ENCODE results near the gene ATP7B. TPM values are rescaled to one million over a fixed set of nuclear protein-coding genes. Genes with fewer than 3 reads are reported as not detected.

The ATP7B gene
- total RNA-seq, 1 donor from 2014 or later = 19.3 TPM

DNA sequence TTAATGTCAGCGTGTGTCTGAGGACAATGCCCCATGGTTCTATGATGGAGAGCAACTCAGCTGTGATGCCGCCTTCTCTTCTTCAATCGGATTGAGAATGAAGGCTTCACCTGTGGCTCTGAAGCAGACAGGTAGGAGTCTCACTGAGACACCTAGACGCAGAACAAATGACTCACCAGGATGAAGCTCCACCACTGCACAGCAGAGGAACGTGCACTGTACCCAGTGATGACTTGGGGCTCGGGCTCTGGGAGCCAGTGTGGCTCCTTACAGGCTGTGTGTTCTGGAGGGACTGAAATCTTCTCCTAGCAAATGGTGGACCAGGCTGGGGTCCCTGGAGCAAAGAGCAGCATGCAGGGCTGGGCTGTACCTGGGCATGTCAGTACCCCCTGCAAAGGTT is 105.5 kb downstream of the ATP7B start:
- no peak overlapping the region for H3K27ac Mint-ChIP-seq (ENCODE audit: unreplicated experiment)

DNA sequence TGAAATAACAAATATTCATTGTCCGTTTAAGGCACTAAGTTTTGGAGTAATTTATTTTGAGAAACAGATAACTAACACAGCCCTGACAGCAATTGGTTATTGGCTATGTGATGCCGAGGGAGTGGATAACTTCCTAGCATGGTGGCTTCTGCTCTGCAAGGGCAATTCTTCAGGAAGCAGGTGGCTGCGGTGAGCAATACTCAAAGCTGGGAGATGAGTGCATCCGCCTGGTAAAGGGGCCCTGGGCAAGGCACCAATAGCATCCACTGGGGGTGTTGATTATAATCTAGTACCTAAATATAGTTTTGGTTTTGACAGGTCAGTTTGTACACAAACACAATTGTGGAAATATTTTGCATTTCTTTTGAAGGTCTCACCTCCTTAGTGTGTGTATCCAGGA is 108.5 kb downstream of the ATP7B start:
- no peaks in the 10 kb centered on the region for H3K36me3 Mint-ChIP-seq (ENCODE audit: low read depth, unreplicated experiment)
- H3K4me1 Mint-ChIP-seq (ENCODE audit: unreplicated experiment) = no peaks in the 10 kb centered on the region
- TF ChIP-seq, protein P1, sequence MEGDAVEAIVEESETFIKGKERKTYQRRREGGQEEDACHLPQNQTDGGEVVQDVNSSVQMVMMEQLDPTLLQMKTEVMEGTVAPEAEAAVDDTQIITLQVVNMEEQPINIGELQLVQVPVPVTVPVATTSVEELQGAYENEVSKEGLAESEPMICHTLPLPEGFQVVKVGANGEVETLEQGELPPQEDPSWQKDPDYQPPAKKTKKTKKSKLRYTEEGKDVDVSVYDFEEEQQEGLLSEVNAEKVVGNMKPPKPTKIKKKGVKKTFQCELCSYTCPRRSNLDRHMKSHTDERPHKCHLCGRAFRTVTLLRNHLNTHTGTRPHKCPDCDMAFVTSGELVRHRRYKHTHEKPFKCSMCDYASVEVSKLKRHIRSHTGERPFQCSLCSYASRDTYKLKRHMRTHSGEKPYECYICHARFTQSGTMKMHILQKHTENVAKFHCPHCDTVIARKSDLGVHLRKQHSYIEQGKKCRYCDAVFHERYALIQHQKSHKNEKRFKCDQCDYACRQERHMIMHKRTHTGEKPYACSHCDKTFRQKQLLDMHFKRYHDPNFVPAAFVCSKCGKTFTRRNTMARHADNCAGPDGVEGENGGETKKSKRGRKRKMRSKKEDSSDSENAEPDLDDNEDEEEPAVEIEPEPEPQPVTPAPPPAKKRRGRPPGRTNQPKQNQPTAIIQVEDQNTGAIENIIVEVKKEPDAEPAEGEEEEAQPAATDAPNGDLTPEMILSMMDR (IDR thresholded peaks at IDR 0.05; ENCODE audit: unreplicated experiment) = no peak
- no peaks in the 10 kb centered on the region for H3K9me3 Mint-ChIP-seq (ENCODE audit: unreplicated experiment)
- H3K27ac Mint-ChIP-seq (ENCODE audit: unreplicated experiment) = no peak overlapping the region
- no peak for DNase-seq (ENCODE audit: low spot score)
- H3K27me3 Mint-ChIP-seq (ENCODE audit: unreplicated experiment) = peaks cover 6% of the 10 kb centered on the region
- no peak overlapping the region for H3K4me3 Mint-ChIP-seq (ENCODE audit: unreplicated experiment)

More for the DNA sequence above, 105.5 kb downstream of the ATP7B start:
- no peak for DNase-seq (ENCODE audit: low spot score)
- TF ChIP-seq, protein P1 (IDR thresholded peaks at IDR 0.05; ENCODE audit: unreplicated experiment) = no peak
- Mint-ChIP-seq H3K9me3 (ENCODE audit: unreplicated experiment) (no peaks in the 10 kb centered on the region), H3K36me3 (ENCODE audit: low read depth, unreplicated experiment) (no peaks in the 10 kb centered on the region), H3K4me3 (ENCODE audit: unreplicated experiment) (no peak overlapping the region), H3K27me3 (ENCODE audit: unreplicated experiment) (peaks cover 6% of the 10 kb centered on the region), H3K4me1 (ENCODE audit: unreplicated experiment) (no peaks in the 10 kb centered on the region)

DNA sequence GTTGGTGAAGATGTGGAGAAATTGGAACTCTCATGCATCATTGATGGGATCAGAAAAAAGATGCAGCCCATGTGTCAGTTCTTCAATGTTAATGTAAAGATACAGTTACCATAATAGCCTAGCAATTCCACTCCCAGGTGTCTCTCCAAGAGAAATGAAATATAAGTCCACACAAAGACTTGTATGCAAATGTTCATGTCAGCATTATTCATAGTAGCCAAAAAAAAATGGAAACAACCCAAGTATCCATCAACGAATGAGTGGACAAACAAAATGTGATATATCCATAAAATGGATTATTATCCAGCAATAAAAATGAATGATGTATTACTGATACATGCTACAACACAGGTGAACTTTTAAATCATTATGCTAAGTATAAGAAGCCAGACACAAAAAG is 110.8 kb downstream of the ATP7B start:
- peaks cover 9% of the 10 kb centered on the region for H3K4me1 Mint-ChIP-seq (ENCODE audit: unreplicated experiment)
- no peaks in the 10 kb centered on the region for H3K36me3 Mint-ChIP-seq (ENCODE audit: low read depth, unreplicated experiment)
- no peaks in the 10 kb centered on the region for H3K9me3 Mint-ChIP-seq (ENCODE audit: unreplicated experiment)
- H3K4me3 Mint-ChIP-seq (ENCODE audit: unreplicated experiment) = no peak overlapping the region
- no peak for DNase-seq (ENCODE audit: low spot score)
- peaks cover 2% of the 10 kb centered on the region for H3K27me3 Mint-ChIP-seq (ENCODE audit: unreplicated experiment)
- no peak overlapping the region for H3K27ac Mint-ChIP-seq (ENCODE audit: unreplicated experiment)
- TF ChIP-seq, protein P1 (IDR thresholded peaks at IDR 0.05; ENCODE audit: unreplicated experiment) = no peak

GRCh38 chr13:51895906-51896888 is 115.1 kb downstream of the ATP7B start:
- DNase-seq (ENCODE audit: low spot score) = peak; percentile 73
- Mint-ChIP-seq H3K27me3 (ENCODE audit: unreplicated experiment) (peaks cover 6% of the 10 kb centered on the region), H3K4me1 (ENCODE audit: unreplicated experiment) (peaks cover 16% of the 10 kb centered on the region), H3K27ac (ENCODE audit: unreplicated experiment) (peak overlapping the region; percentile 96), H3K9me3 (ENCODE audit: unreplicated experiment) (no peaks in the 10 kb centered on the region), H3K36me3 (ENCODE audit: low read depth, unreplicated experiment) (no peaks in the 10 kb centered on the region), H3K4me3 (ENCODE audit: unreplicated experiment) (peak overlapping the region; percentile 7)
- TF ChIP-seq, protein P1 (IDR thresholded peaks at IDR 0.05; ENCODE audit: unreplicated experiment) = peak; percentile 53

DNA sequence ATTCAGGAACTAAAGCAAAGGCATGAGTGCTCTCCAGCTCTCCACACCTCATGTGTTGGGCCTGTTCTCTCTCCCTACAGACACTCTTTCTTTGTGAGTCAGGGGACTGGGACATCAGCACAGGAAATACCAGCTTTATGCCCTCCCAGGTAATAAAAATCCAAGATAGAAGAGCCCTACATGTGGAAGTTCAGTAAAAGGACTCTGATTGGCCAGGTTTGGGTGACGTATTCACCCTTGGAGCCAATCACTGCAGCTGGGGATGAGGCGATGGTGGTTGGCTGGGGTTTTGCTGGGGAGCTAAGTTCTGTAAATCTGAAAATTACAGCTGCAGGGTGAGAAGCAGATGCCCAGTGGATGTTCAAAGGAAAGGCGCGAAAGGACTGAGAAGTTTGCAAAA is 117.0 kb downstream of the ATP7B start:
- TF ChIP-seq, protein P1 (IDR thresholded peaks at IDR 0.05; ENCODE audit: unreplicated experiment) = no peak
- H3K27ac Mint-ChIP-seq (ENCODE audit: unreplicated experiment) = no peak overlapping the region
- no peaks in the 10 kb centered on the region for H3K36me3 Mint-ChIP-seq (ENCODE audit: low read depth, unreplicated experiment)
- no peaks in the 10 kb centered on the region for H3K9me3 Mint-ChIP-seq (ENCODE audit: unreplicated experiment)
- peaks cover 16% of the 10 kb centered on the region for H3K4me1 Mint-ChIP-seq (ENCODE audit: unreplicated experiment)
- no peak for DNase-seq (ENCODE audit: low spot score)
- H3K4me3 Mint-ChIP-seq (ENCODE audit: unreplicated experiment) = no peak overlapping the region
- peaks cover 6% of the 10 kb centered on the region for H3K27me3 Mint-ChIP-seq (ENCODE audit: unreplicated experiment)

Measured in endothelial cell (in vitro differentiated cells).